Esophagus squamous epithelium (tissue), 5 donors: Measurements from ENCODE around the gene ABHD3. TPM values are rescaled to one million over a fixed set of nuclear protein-coding genes. Genes with fewer than 3 reads are reported as not detected.

ENCODE experiments used
- DNase-seq: peaks from one replicate; lab custom pipeline; 2025; lab: John Stamatoyannopoulos, UW
- H3K27ac ChIP-seq, 4 donors: fragments of 200-600 bp; sonication (generic); one replicate each; pipeline ENCODE4 v1.5.1; 2016 to 2019; ENCODE audit warnings: mild to moderate bottlenecking in 1 of 4
- H3K27me3 ChIP-seq, 4 donors: fragments of 200-600 bp; sonication (generic); 1 replicate in 3 of 4; 2 replicates in 1 of 4; pipeline versions ENCODE4 v1.5.1 to v1.6.0; 2017 to 2021; ENCODE audit warnings: antibody characterized with exemption in 1 of 4
- H3K36me3 ChIP-seq, 3 donors: fragments of 200-600 bp; sonication (generic); one replicate each; pipeline ENCODE4 v1.5.1; 2016 to 2019
- H3K4me1 ChIP-seq, 3 donors: fragments of 200-600 bp; sonication (generic); one replicate each; pipeline ENCODE4 v1.5.1; 2017 to 2019
- H3K4me3 ChIP-seq, 4 donors: fragments of 200-600 bp; sonication (generic); 1 replicate in 3 of 4; 2 replicates in 1 of 4; pipeline ENCODE4 v1.5.1; 2016 to 2019; ENCODE audit warnings: mild to moderate bottlenecking in 2 of 4, moderate library complexity in 1 of 4
- H3K9me3 ChIP-seq, 3 donors: fragments of 200-600 bp; sonication (generic); one replicate each; pipeline ENCODE4 v1.5.1; 2016 to 2019
- CTCF ChIP-seq, 6 experiments: fragments of 450-650 bp in 4 of 6; fragments of 200-600 bp in 2 of 6; sonication (generic) in 2 of 6; IDR thresholded peaks; one replicate each; pipeline ENCODE4 v1.5.1; 2016 to 2019; ENCODE audit warnings: antibody characterized with exemption in 6 of 6, mild to moderate bottlenecking in 4 of 6, moderate library complexity in 4 of 6
- POLR2A ChIP-seq, 4 donors: fragments of 450-650 bp; IDR thresholded peaks; one replicate each; pipeline ENCODE4 v1.6.1; 2017; ENCODE audit warnings: antibody characterized with exemption in 4 of 4, mild to moderate bottlenecking in 4 of 4, moderate library complexity in 3 of 4
- WGBS, 2 donors: methylation state at CpG; one replicate each; pipeline ENCODE4 v1.1.5; 2018; 5-methylcytosine and 5-hydroxymethylcytosine counted together
- intact Hi-C: fragments of 100-400 bp; cut with DNase I; formaldehyde crosslinking; loops from one replicate; pipeline ENCODE4 v1.15.0; 2022
- total RNA-seq, 4 donors: library from RNA; depleted of rRNA; stranded (reverse); fragments of >200 nt; gene quantifications; one replicate each; pipeline ENCODE4 v1.1.0, GENCODE V29; 2016
- donor health status: DM: yes; HTN: yes; CAD: no.

Gene ABHD3
- total RNA-seq, 4 donors from 2014 or later = 11.8 to 21.1 (median 14.0) TPM

DNA sequence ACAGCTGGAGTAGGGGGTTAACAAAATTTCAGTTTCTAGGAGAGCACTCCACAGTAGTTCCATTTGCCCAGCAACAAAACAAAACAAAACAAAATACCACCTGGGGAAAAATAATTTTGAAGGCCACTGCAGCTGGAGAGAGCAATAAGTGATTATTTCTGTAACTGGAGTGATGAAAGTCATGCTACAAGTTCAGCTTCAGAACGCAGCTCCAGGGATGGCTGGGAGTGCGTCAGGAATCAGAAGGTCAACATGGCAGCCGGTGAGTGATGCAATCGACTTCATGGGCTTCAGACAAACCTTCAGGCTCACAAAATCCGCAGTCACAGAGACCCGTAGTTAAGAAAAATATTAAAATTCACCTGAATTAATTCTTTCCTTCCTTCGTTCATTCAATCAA is 41.0 kb downstream of the ABHD3 start:
- H3K4me1 ChIP-seq = peaks cover 0 to 4% (median 0%) of the 10 kb centered on the region in 3 donors
- no peak for DNase-seq
- no peak overlapping the region for H3K4me3 ChIP-seq
- no peaks in the 10 kb centered on the region for H3K9me3 ChIP-seq
- TF ChIP-seq CTCF (IDR thresholded peaks at IDR 0.05) (no peak), POLR2A (IDR thresholded peaks at IDR 0.05) (no peak)
- WGBS, 2 donors = 86 to 87% methylated on average over 7 of the region's 7 CpGs
- no peak overlapping the region for H3K27ac ChIP-seq
- H3K36me3 ChIP-seq = peaks cover 0 to 24% (median 0%) of the 10 kb centered on the region in 3 donors
- intact Hi-C loops = no loop called here
- no peaks in the 10 kb centered on the region for H3K27me3 ChIP-seq

- DNase-seq = no peak
- Histone ChIP-seq H3K27me3 (no peaks in the 10 kb centered on the region), H3K9me3 (no peaks in the 10 kb centered on the region), H3K4me3 (no peak overlapping the region), H3K36me3 (peaks cover 0 to 31% (median 0%) of the 10 kb centered on the region in 3 donors), H3K4me1 (no peaks in the 10 kb centered on the region), H3K27ac (no peak overlapping the region)
- TF ChIP-seq CTCF (IDR thresholded peaks at IDR 0.05) (no peak), POLR2A (IDR thresholded peaks at IDR 0.05) (no peak)
- WGBS, 2 donors = 91 to 93% methylated on average over 6 to 9 of the region's 9 CpGs
- intact Hi-C loops = no loop called here
These were observed 42.0 kb downstream of the ABHD3 start for GRCh38 chr18:21662581-21662980.

DNA sequence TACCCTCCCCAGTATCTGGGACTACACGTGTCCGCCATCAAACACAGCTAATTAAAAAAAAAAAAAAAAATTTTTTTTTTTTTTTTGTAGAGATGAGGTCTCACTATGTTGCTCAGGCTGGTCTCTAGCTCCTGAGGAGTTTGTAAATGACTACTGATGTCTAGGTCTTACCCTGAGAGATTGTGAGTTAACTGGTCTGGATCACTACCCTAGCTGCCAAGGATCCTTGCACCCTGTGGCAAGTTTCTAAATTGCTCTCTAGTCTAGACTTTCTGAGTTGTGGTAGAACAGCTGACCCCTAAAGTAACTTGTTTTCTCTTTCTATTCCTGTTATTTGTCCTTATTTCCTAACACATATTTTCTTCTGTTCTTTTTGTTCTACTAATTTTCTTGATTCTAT is 44.5 kb downstream of the ABHD3 start:
- no peak for DNase-seq
- TF ChIP-seq CTCF (IDR thresholded peaks at IDR 0.05) = no peak
- Histone ChIP-seq H3K4me1 (no peaks in the 10 kb centered on the region), H3K36me3 (peaks cover 0 to 54% (median 0%) of the 10 kb centered on the region in 3 donors), H3K4me3 (no peak overlapping the region), H3K27ac (no peak overlapping the region), H3K27me3 (no peaks in the 10 kb centered on the region), H3K9me3 (no peaks in the 10 kb centered on the region)
- 100% methylated on average over 1 of the region's 2 CpGs; no CpG with 5 or more reads in 1 of the 2 donors for whole genome bisulfite sequencing, 2 donors
- intact Hi-C loops = no loop called here

GRCh38 chr18:21656402-21656801 is 48.2 kb downstream of the ABHD3 start:
- Histone ChIP-seq H3K36me3 (peaks cover 0 to 35% (median 0%) of the 10 kb centered on the region in 3 donors), H3K27ac (no peak overlapping the region), H3K4me1 (no peaks in the 10 kb centered on the region), H3K9me3 (no peaks in the 10 kb centered on the region), H3K27me3 (no peaks in the 10 kb centered on the region), H3K4me3 (no peak overlapping the region)
- intact Hi-C loops = no loop called here
- TF ChIP-seq POLR2A (IDR thresholded peaks at IDR 0.05) = no peak
- TF ChIP-seq CTCF (IDR thresholded peaks at IDR 0.05) = no peak
- no peak for DNase-seq

DNA sequence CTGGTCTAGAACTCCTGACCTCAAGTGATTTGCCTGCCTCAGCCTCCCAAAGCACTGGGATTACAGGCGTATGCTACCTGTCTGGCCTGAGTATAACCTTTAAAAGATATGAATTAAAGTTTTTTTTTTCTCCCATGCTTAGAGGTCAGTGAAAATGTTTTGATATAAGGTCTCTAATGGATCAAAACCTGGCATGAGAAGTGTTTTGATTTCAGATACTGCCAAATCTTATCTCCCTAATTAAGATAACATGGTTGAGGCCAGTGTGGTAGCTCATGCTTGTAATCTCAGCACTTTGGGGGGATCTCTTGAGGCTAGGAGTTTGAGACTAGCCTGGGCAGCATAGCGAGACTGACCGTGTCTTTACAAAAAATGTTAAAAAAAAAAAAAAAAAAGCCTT is 51.2 kb downstream of the ABHD3 start:
- Histone ChIP-seq H3K36me3 (peaks cover 0 to 35% (median 0%) of the 10 kb centered on the region in 3 donors), H3K9me3 (no peaks in the 10 kb centered on the region), H3K4me1 (no peaks in the 10 kb centered on the region), H3K4me3 (no peak overlapping the region), H3K27ac (no peak overlapping the region), H3K27me3 (no peaks in the 10 kb centered on the region)
- no peak for DNase-seq
- WGBS, 2 donors = 95 to 98% methylated on average over 3 of the region's 3 CpGs
- TF ChIP-seq CTCF (IDR thresholded peaks at IDR 0.05) (no peak), POLR2A (IDR thresholded peaks at IDR 0.05) (no peak)
- intact Hi-C loops = no loop called here
